ENCODE data around the gene CD3E. TPM values are rescaled to one million over a fixed set of nuclear protein-coding genes. Genes with fewer than 3 reads are reported as not detected.

CD3E gene
- total and polyA plus RNA-seq, 2 donors (not counting 1 experiment from before 2014, with no cell fraction given) = 1.0 to 1.7 TPM

- no peak within 1 kb of the TSS for H3K4me3 ChIP-seq (ENCODE audit: control extremely low read depth in 1 of 5, extremely low read depth in 1 of 5, insufficient read depth in 1 of 5, low read depth in 2 of 5, low read length in 4 of 5)
- no peaks in the 10 kb centered on the region for H3K36me3 ChIP-seq (replicated peaks in 1 of 2; ENCODE audit: control extremely low read depth in 1 of 2, control insufficient read depth in 1 of 2, extremely low read depth in 1 of 2, insufficient read depth in 2 of 2, low read length in 1 of 2)
- TF ChIP-seq EZH2 (IDR thresholded peaks at IDR 0.05; ENCODE audit: borderline replicate concordance, insufficient read depth, low read depth, low read length, poor library complexity, severe bottlenecking) (no peak), CTCF (IDR thresholded peaks at IDR 0.05) (no peak)
- Mint-ChIP-seq H3K27ac (no peak within 1 kb of the TSS), H3K4me1 (peaks cover 12% of the 10 kb centered on the region), H3K4me3 (no peak within 1 kb of the TSS), H3K9me3 (ENCODE audit: insufficient read depth) (no peaks in the 10 kb centered on the region), H3K27me3 (peaks cover 12% of the 10 kb centered on the region)
- H3K4me1 ChIP-seq (ENCODE audit: control insufficient read depth in 2 of 2, insufficient read depth in 2 of 2, low read length in 2 of 2) = peaks cover 9 to 11% of the 10 kb centered on the region in 2 donors
- no peak within 1 kb of the TSS for H3K4me2 ChIP-seq (replicated peaks; ENCODE audit: low read depth, low read length, poor library complexity, severe bottlenecking)
- POLR2A ChIA-PET = interaction anchor here (0.7 kb wide), 1 partner anchor 611 kb away, joined by 4 read pairs; no protein-coding TSS in a partner anchor
- ATAC-seq (ENCODE audit: low read depth) (no peak), DNase-seq (no peak)
- no peak within 1 kb of the TSS for H2AFZ ChIP-seq (ENCODE audit: insufficient read depth, low read depth, low read length, poor library complexity, severe bottlenecking)
- no peaks in the 10 kb centered on the region for H4K20me1 ChIP-seq (ENCODE audit: control insufficient read depth, insufficient read depth, low read length, poor library complexity, severe bottlenecking)
- intact Hi-C loops (cut with micrococcal nuclease) = no loop called here
- no peak within 1 kb of the TSS for H3K27ac ChIP-seq (ENCODE audit: low read length in 2 of 2)
- H3K27me3 ChIP-seq (replicated peaks in 1 of 4; ENCODE audit: control extremely low read depth in 1 of 4, control insufficient read depth in 3 of 4, insufficient read depth in 4 of 4, low read length in 3 of 4) = peaks cover 0 to 4% (median 0%) of the 10 kb centered on the region in 4 experiments
- no peak within 1 kb of the TSS for H3K9ac ChIP-seq (ENCODE audit: low read length)
- CTCF ChIA-PET = interaction anchor here (0.8 kb wide), 2 partner anchors 10 to 396 kb away, joined by 3 to 5 read pairs; no protein-coding TSS in a partner anchor
- no peaks in the 10 kb centered on the region for H3K79me2 ChIP-seq (ENCODE audit: control insufficient read depth, insufficient read depth, low read length)
- WGBS (ENCODE audit: insufficient coverage) = 83% methylated on average over 10 of the region's 13 CpGs
- no peaks in the 10 kb centered on the region for H3K9me3 ChIP-seq (ENCODE audit: control extremely low read depth in 1 of 3, control insufficient read depth in 2 of 3, insufficient read depth in 1 of 3, low read length in 2 of 3)
Measured at GRCh38 chr11:118342503-118343161, 38.1 kb downstream of the CD3E start, which contains the start of gene CD3D. TSS of gene CD3D (minus strand) at chr11:118342705. CDS start at chr11:118342607, 98 bp downstream.

DNA sequence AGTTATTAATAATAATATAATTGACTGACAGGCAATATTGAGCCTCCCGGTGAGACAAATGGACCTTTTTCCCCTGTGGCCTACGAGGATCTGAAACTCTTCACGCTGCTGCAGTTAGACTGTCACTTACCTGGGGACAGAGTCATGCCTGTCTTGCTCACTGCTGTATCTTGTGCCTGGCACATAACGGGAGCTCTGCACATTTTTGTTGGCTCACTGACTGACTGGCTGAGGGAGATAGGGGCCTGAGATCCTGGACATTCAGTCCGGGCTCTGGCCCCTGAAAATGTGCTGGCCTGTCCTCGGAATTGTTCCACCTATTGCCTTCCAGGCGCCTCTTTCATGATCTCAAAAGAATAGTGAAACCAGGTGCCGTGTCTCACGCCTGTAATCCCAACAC, 38.7 kb downstream of the CD3E start:
- DNase-seq (no peak), ATAC-seq (ENCODE audit: low read depth) (no peak)
- H3K4me3 Mint-ChIP-seq = no peak overlapping the region
- no peaks in the 10 kb centered on the region for H4K20me1 ChIP-seq (ENCODE audit: control insufficient read depth, insufficient read depth, low read length, poor library complexity, severe bottlenecking)
- no peak overlapping the region for H3K27ac ChIP-seq (ENCODE audit: low read length in 2 of 2)
- no peak overlapping the region for H2AFZ ChIP-seq (ENCODE audit: insufficient read depth, low read depth, low read length, poor library complexity, severe bottlenecking)
- H3K9ac ChIP-seq (ENCODE audit: low read length) = no peak overlapping the region
- H3K27me3 Mint-ChIP-seq = peaks cover 12% of the 10 kb centered on the region
- no peaks in the 10 kb centered on the region for H3K36me3 ChIP-seq (replicated peaks in 1 of 2; ENCODE audit: control extremely low read depth in 1 of 2, control insufficient read depth in 1 of 2, extremely low read depth in 1 of 2, insufficient read depth in 2 of 2, low read length in 1 of 2)
- POLR2A ChIA-PET = no interaction called here
- no peak overlapping the region for H3K27ac Mint-ChIP-seq
- H3K4me3 ChIP-seq (ENCODE audit: control extremely low read depth in 1 of 5, extremely low read depth in 1 of 5, insufficient read depth in 1 of 5, low read depth in 2 of 5, low read length in 4 of 5) = no peak overlapping the region
- peaks cover 0 to 4% (median 0%) of the 10 kb centered on the region in 4 experiments for H3K27me3 ChIP-seq (replicated peaks in 1 of 4; ENCODE audit: control extremely low read depth in 1 of 4, control insufficient read depth in 3 of 4, insufficient read depth in 4 of 4, low read length in 3 of 4)
- no peaks in the 10 kb centered on the region for H3K79me2 ChIP-seq (ENCODE audit: control insufficient read depth, insufficient read depth, low read length)
- intact Hi-C loops (cut with micrococcal nuclease) = no loop called here
- CTCF ChIA-PET = no interaction called here
- 78% methylated on average over 9 of the region's 9 CpGs for WGBS (ENCODE audit: insufficient coverage)
- peaks cover 8 to 9% of the 10 kb centered on the region in 2 donors for H3K4me1 ChIP-seq (ENCODE audit: control insufficient read depth in 2 of 2, insufficient read depth in 2 of 2, low read length in 2 of 2)
- H3K9me3 Mint-ChIP-seq (ENCODE audit: insufficient read depth) = no peaks in the 10 kb centered on the region
- H3K4me1 Mint-ChIP-seq = peaks cover 12% of the 10 kb centered on the region
- no peak overlapping the region for H3K4me2 ChIP-seq (replicated peaks; ENCODE audit: low read depth, low read length, poor library complexity, severe bottlenecking)
- TF ChIP-seq CTCF (IDR thresholded peaks at IDR 0.05) (no peak), EZH2 (IDR thresholded peaks at IDR 0.05; ENCODE audit: borderline replicate concordance, insufficient read depth, low read depth, low read length, poor library complexity, severe bottlenecking) (no peak)
- H3K9me3 ChIP-seq (ENCODE audit: control extremely low read depth in 1 of 3, control insufficient read depth in 2 of 3, insufficient read depth in 1 of 3, low read length in 2 of 3) = no peaks in the 10 kb centered on the region
